IPS-20b (cell line): ENCODE data around the gene DOCK7.

ENCODE experiments used
- H3K27ac ChIP-seq: one replicate; pipeline ENCODE4 v1.5.1; 2013; ENCODE audit warnings: low read length
- H3K27me3 ChIP-seq: 2 replicates; pipeline ENCODE4 v1.6.1; 2013; ENCODE audit warnings: mild to moderate bottlenecking, low read length, inconsistent platforms; ENCODE audit not compliant: insufficient read depth
- H3K36me3 ChIP-seq: 2 replicates; pipeline ENCODE4 v1.6.1; 2013; ENCODE audit warnings: low read depth, mild to moderate bottlenecking, inconsistent platforms, low read length, moderate library complexity; ENCODE audit not compliant: insufficient read depth
- H3K4me1 ChIP-seq: 2 replicates; pipeline ENCODE4 v1.6.1; 2013; ENCODE audit warnings: mild to moderate bottlenecking, control low read depth, inconsistent platforms, low read length, moderate library complexity; ENCODE audit not compliant: insufficient read depth
- H3K4me3 ChIP-seq: 2 replicates; pipeline ENCODE4 v1.5.1; 2013; ENCODE audit warnings: mild to moderate bottlenecking, low read length, inconsistent platforms
- H3K9ac ChIP-seq: 2 replicates; pipeline ENCODE4 v1.6.1; 2013; ENCODE audit warnings: low read depth, mild to moderate bottlenecking, inconsistent platforms, low read length, moderate library complexity
- H3K9me3 ChIP-seq: 2 replicates; pipeline ENCODE4 v1.6.1; 2013; ENCODE audit warnings: mild to moderate bottlenecking, low read depth, low read length, inconsistent platforms; ENCODE audit not compliant: insufficient read depth

DOCK7 gene

GRCh38 chr1:62437273-62437940 lies 250.8 kb downstream of the DOCK7 start:
- peaks cover 27% of the 10 kb centered on the region for H3K36me3 ChIP-seq

GRCh38 chr1:62436466-62437272 lies 251.5 kb downstream of the DOCK7 start, which contains the start of gene USP1:
TSS of gene USP1 (plus strand) at chr1:62437049. CDS start at chr1:62439868, 2,819 bp downstream.
- H3K36me3 ChIP-seq: peaks cover 20% of the 10 kb centered on the region
- H3K27ac ChIP-seq: peak within 1 kb of the TSS; percentile 93
- H3K9ac ChIP-seq: peak within 1 kb of the TSS; percentile 97

More at GRCh38 chr1:62437273-62437940, 250.8 kb downstream of the DOCK7 start:
- peak overlapping the region; percentile 98 for H3K4me3 ChIP-seq
- peaks cover 8% of the 10 kb centered on the region; the same call in 1 of the 2 replicates for H3K4me1 ChIP-seq
- H3K27ac ChIP-seq: peak overlapping the region; percentile 84
- H3K9ac ChIP-seq: peak overlapping the region; percentile 94
- H3K27me3 ChIP-seq: no peaks in the 10 kb centered on the region
- H3K9me3 ChIP-seq: no peaks in the 10 kb centered on the region

DNA sequence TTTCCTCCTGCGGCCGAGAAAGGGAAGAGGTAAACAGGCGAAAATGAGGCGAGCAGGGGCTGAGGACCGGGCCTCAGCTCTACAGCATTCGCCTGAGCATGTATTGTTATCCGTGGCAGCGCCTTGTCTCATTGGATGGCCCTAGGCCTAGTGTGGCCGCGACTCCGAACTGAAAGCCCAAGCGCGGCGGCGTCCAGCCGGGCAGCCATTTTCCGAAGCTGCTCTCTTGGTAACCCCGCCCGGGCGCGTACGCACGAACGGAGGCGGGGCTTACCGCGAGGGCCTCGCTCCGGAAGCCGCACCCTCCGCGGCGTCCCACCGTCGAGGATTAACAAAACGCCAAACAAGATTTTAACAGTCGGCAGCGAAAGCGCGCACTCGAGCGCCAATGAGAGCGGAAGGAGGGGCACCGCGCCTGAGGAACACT lies 252.1 kb downstream of the DOCK7 start:
- H3K36me3 ChIP-seq: peaks cover 14% of the 10 kb centered on the region
- no peaks in the 10 kb centered on the region for H3K9me3 ChIP-seq
- peak overlapping the region; percentile 98 for H3K4me3 ChIP-seq
- peak overlapping the region; percentile 97 for H3K9ac ChIP-seq
- H3K4me1 ChIP-seq: peaks cover 8% of the 10 kb centered on the region; the same call in 1 of the 2 replicates
- no peaks in the 10 kb centered on the region for H3K27me3 ChIP-seq
- peak overlapping the region; percentile 93 for H3K27ac ChIP-seq

More at GRCh38 chr1:62436466-62437272, 251.5 kb downstream of the DOCK7 start, which contains the start of gene USP1:
- Histone ChIP-seq H3K4me3 (peak within 1 kb of the TSS; percentile 98), H3K27me3 (no peaks in the 10 kb centered on the region), H3K4me1 (peaks cover 8% of the 10 kb centered on the region; the same call in 1 of the 2 replicates), H3K9me3 (no peaks in the 10 kb centered on the region)

DNA sequence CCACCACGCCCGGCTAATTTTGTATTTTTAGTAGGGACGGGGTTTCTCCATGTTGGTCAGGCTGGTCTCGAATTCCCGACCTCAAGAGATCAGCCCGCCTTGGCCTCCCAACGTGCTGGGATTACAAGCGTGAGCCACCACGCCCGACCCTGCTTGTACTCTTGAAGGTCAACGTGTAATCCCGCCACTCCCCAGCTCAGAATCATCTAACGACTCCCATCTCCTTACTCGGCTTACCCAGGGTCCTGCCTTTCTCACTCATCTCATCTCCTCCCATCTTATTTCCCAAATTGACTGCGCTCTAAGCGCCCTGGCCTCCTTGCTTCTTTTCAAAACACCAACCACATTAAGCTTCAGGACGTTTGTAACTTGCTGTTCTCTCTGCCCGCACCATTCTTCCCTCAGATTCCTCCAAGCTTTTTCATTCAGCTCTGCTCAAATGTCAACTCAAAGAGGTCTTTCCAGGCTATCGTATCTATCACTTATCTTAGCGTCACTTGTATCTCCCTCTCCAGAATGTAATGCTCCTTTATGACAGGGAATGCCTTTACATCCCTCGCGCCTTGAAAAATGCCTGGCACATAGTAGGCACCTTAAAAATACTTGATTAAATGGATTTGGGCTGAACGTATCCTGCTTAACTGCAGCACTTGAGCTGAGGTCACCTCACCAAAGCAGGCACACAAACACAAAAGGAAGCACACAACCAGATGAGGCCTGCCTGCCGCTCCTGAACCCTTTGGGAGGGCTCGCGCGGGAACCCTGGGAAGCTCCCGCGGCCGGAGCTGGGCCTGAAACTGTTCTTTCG lies 252.8 kb downstream of the DOCK7 start:
- Histone ChIP-seq H3K4me1 (peaks cover 8% of the 10 kb centered on the region; the same call in 1 of the 2 replicates), H3K9me3 (no peaks in the 10 kb centered on the region), H3K27ac (peak overlapping the region; percentile 93), H3K36me3 (peaks cover 8% of the 10 kb centered on the region; the same call in 1 of the 2 replicates), H3K9ac (peak overlapping the region; percentile 97), H3K4me3 (peak overlapping the region; percentile 98), H3K27me3 (0 out of 2 replicates have a peak, but pooled peaks cover 3% of the 10 kb centered on the region)

GRCh38 chr1:62434618-62435001 lies 253.6 kb downstream of the DOCK7 start:
- Histone ChIP-seq H3K4me1 (peaks cover 8% of the 10 kb centered on the region; the same call in 1 of the 2 replicates), H3K27ac (no peak overlapping the region), H3K27me3 (0 out of 2 replicates have a peak, but pooled peaks cover 3% of the 10 kb centered on the region), H3K9ac (no peak overlapping the region), H3K4me3 (no peak overlapping the region), H3K36me3 (peaks cover under 1% of the 10 kb centered on the region; the same call in 1 of the 2 replicates), H3K9me3 (no peaks in the 10 kb centered on the region)

DNA sequence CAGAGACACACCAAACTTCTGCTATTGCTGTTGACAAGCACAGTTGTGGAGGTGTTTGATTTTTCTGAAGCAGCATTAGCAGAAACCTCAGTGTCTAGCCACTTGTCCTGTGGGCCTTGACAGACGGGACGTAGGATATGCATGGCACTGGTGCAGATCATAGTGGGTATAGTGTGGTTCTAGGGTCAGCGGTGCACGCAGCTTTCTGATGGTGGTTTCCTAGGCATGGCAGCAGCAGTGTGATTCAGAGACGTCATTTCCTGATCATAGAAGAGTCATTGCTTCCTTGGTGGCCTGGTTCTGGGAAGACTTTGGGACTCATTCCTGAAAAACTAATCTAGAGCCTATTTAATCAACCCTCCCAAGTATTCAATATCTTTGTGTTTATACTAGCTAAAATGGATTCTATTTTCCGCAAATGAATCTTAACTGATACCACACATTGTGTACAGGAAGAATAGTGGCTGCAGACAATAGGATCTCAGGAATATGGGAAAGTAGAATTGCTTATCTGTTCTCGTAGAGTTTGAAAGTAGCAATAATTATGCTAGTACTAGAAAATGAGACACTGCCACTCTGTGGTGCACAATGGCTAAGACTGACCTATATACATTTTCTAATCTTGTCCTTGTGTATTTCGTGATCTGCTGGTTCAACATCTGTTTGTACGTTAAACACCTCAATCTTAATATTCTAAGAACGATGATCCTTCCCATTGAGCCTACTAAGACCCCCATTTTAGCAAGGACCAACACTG lies 254.1 kb downstream of the DOCK7 start:
- Histone ChIP-seq H3K36me3 (no peaks in the 10 kb centered on the region), H3K27me3 (0 out of 2 replicates have a peak, but pooled peaks cover 3% of the 10 kb centered on the region), H3K9me3 (no peaks in the 10 kb centered on the region), H3K4me3 (no peak overlapping the region), H3K9ac (no peak overlapping the region), H3K27ac (no peak overlapping the region), H3K4me1 (peaks cover 6% of the 10 kb centered on the region; the same call in 1 of the 2 replicates)

DNA sequence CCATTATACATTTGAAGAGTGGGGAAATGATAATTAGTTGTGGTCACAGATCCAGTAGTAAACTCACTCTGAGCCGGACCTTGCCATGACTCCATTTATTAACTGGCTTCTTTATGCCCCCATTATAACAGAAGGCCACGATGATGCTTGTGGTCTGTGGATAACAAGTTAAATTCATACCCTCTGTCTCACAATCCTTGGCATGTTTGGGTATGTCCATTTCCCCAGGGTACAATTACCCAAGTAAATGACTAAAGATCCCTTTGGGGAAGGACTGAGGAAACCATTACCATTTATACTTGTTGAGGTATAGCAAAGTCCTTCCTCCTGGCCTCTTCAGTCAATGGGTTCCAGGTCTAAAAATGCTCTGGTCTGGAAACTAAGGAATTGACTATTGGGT lies 258.6 kb downstream of the DOCK7 start:
- Histone ChIP-seq H3K4me1 (no peaks in the 10 kb centered on the region), H3K4me3 (no peak overlapping the region), H3K27me3 (0 out of 2 replicates have a peak, but pooled peaks cover 3% of the 10 kb centered on the region), H3K27ac (no peak overlapping the region), H3K9me3 (no peaks in the 10 kb centered on the region), H3K9ac (no peak overlapping the region), H3K36me3 (no peaks in the 10 kb centered on the region)

GRCh38 chr1:62428351-62428750 lies 259.8 kb downstream of the DOCK7 start:
- Histone ChIP-seq H3K4me1 (no peaks in the 10 kb centered on the region), H3K27me3 (0 out of 2 replicates have a peak, but pooled peaks cover 3% of the 10 kb centered on the region), H3K4me3 (no peak overlapping the region), H3K9ac (no peak overlapping the region), H3K36me3 (no peaks in the 10 kb centered on the region), H3K27ac (no peak overlapping the region), H3K9me3 (no peaks in the 10 kb centered on the region)

DNA sequence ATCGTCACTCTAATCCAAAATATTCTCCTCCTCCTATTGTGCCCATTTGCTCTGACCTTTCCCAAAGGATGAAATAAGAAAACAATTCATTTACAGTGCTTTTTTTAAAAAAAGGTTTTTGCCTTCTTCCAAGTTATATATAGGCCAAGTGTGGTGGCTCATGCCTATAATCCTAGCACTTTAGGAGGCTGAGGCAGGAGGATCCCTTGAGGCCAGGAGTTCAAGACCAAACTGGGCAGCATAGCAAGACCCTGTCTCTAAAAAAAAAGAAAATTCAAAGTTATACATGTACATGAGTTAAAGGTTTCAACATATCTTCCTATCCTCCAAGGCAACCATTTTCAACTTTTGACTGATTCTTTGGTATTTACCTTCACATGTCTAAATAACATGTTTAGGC lies 261.4 kb downstream of the DOCK7 start:
- no peak overlapping the region for H3K4me3 ChIP-seq
- H3K4me1 ChIP-seq: no peaks in the 10 kb centered on the region
- H3K9ac ChIP-seq: no peak overlapping the region
- H3K27ac ChIP-seq: no peak overlapping the region
- 0 out of 2 replicates have a peak, but pooled peaks cover 3% of the 10 kb centered on the region for H3K27me3 ChIP-seq
- H3K36me3 ChIP-seq: no peaks in the 10 kb centered on the region
- no peaks in the 10 kb centered on the region for H3K9me3 ChIP-seq

- Histone ChIP-seq H3K4me1 (no peaks in the 10 kb centered on the region), H3K36me3 (no peaks in the 10 kb centered on the region), H3K9ac (no peak overlapping the region), H3K9me3 (no peaks in the 10 kb centered on the region), H3K27me3 (0 out of 2 replicates have a peak, but pooled peaks cover 3% of the 10 kb centered on the region), H3K4me3 (no peak overlapping the region), H3K27ac (no peak overlapping the region)
Measured at GRCh38 chr1:62426237-62426636, 261.9 kb downstream of the DOCK7 start.
